CD4-positive, alpha-beta T cell (primary cell): Measurements from ENCODE around the gene SLC25A19. TPM values are rescaled to one million over a fixed set of nuclear protein-coding genes. Genes with fewer than 3 reads are reported as not detected.

Experiments
- ATAC-seq: fragments of 200-7000 bp; cut with Tn5 transposase; one replicate; pipeline ENCODE4 v1.10.0; 2022; ENCODE audit warnings: mild to moderate bottlenecking; ENCODE audit not compliant: poor library complexity
- CTCF ChIA-PET: fragments of 350-600 bp; sonication (Branson Sonifier 250); formaldehyde crosslinking; loops from one replicate; lab custom pipeline; 2021; ENCODE audit warnings: antibody characterized with exemption, inconsistent platforms; lab: Charles Lee
- POLR2A ChIA-PET: fragments of 350-600 bp; sonication (Branson Sonifier 250); formaldehyde crosslinking; loops from one replicate; lab custom pipeline; 2021; ENCODE audit warnings: antibody characterized with exemption, inconsistent platforms; lab: Charles Lee
- DNase-seq, 14 experiments: peaks; one replicate each; pipeline ENCODE4 v3.0.0-alpha.2; 2013 to 2020; ENCODE audit warnings: mixed read lengths in 2 of 14
- H3K27ac ChIP-seq, 2 donors: one replicate each; pipeline versions ENCODE4 v1.5.1 to v1.7.0; 2013; ENCODE audit warnings: low read length in 2 of 2, low read depth in 1 of 2, mild to moderate bottlenecking in 1 of 2
- H3K27me3 ChIP-seq, 2 experiments: 1 replicate in 1 of 2; 2 replicates in 1 of 2; pipeline versions ENCODE4 v1.6.1 to v1.7.0; 2013; ENCODE audit warnings: low read length in 2 of 2, control low read depth in 1 of 2, mild to moderate bottlenecking in 1 of 2, moderate library complexity in 1 of 2; ENCODE audit not compliant: insufficient read depth in 2 of 2, control insufficient read depth in 1 of 2
- H3K36me3 ChIP-seq: one replicate; pipeline ENCODE4 v1.6.1; 2013; ENCODE audit warnings: low read length, control low read depth; ENCODE audit not compliant: insufficient read depth
- H3K4me1 ChIP-seq: one replicate; pipeline ENCODE4 v1.6.1; 2013; ENCODE audit warnings: low read length, control low read depth; ENCODE audit not compliant: insufficient read depth
- H3K4me3 ChIP-seq: one replicate; pipeline ENCODE4 v1.5.1; 2013; ENCODE audit warnings: mild to moderate bottlenecking, low read length, moderate library complexity
- H3K9me3 ChIP-seq, 2 experiments: 1 replicate in 1 of 2; 2 replicates in 1 of 2; pipeline versions ENCODE4 v1.6.1 to v1.7.0; 2013; ENCODE audit warnings: low read length in 2 of 2, mild to moderate bottlenecking in 2 of 2, control low read depth in 1 of 2, moderate library complexity in 1 of 2; ENCODE audit not compliant: control insufficient read depth in 1 of 2, insufficient read depth in 1 of 2
- H3K27ac Mint-ChIP-seq: one replicate; pipeline ENCODE4 v1.8.0; 2020; ENCODE audit warnings: mixed read lengths
- H3K27me3 Mint-ChIP-seq: one replicate; pipeline ENCODE4 v1.8.0; 2021; ENCODE audit warnings: mixed read lengths
- H3K36me3 Mint-ChIP-seq: one replicate; pipeline ENCODE4 v1.8.0; 2021; ENCODE audit warnings: low read depth, mixed read lengths
- H3K4me1 Mint-ChIP-seq: one replicate; pipeline ENCODE4 v1.8.0; 2021; ENCODE audit warnings: low read depth, mixed read lengths
- H3K4me3 Mint-ChIP-seq: one replicate; pipeline ENCODE4 v1.8.0; 2020; ENCODE audit warnings: mild to moderate bottlenecking, mixed read lengths
- H3K9me3 Mint-ChIP-seq: one replicate; pipeline ENCODE4 v1.8.0; 2020; ENCODE audit warnings: mixed read lengths
- CTCF ChIP-seq: fragments of 200-600 bp; IDR thresholded peaks from one replicate; pipeline ENCODE4 v1.8.0; 2022; ENCODE audit warnings: antibody characterized with exemption, mild to moderate bottlenecking
- intact Hi-C, 2 experiments: fragments of 100-400 bp; cut with DNase I in 1 of 2; cut with micrococcal nuclease in 1 of 2; formaldehyde crosslinking; loops; one replicate each; pipeline versions ENCODE4 v1.15.1 to v1.9.0; 2023 to 2025; cut with DNase I, micrococcal nuclease
- total RNA-seq, 174 experiments: library from RNA in 2 of 174; stranded (reverse) in 2 of 174; gene quantifications; one replicate each; pipeline ENCODE4 v1.2.3 and lab custom pipeline; 2021 to 2026

The SLC25A19 gene
- total RNA-seq, 2 experiments from 2014 or later = 11.1 to 12.0 TPM

- Histone ChIP-seq H3K9me3 (no peaks in the 10 kb centered on the region), H3K4me3 (no peak overlapping the region), H3K4me1 (peaks cover 10% of the 10 kb centered on the region), H3K27me3 (no peaks in the 10 kb centered on the region), H3K36me3 (no peaks in the 10 kb centered on the region), H3K27ac (no peak overlapping the region)
- Mint-ChIP-seq H3K36me3 (no peaks in the 10 kb centered on the region), H3K4me1 (peaks cover 4% of the 10 kb centered on the region), H3K9me3 (no peaks in the 10 kb centered on the region), H3K27ac (no peak overlapping the region), H3K4me3 (no peak overlapping the region), H3K27me3 (no peaks in the 10 kb centered on the region)
- no peak for DNase-seq
- TF ChIP-seq CTCF = no peak
- POLR2A ChIA-PET = no interaction called here
- intact Hi-C loops = no loop called here
- CTCF ChIA-PET = interaction anchor here (0.7 kb wide), 1 partner anchor 216 kb away, joined by 3 read pairs; no protein-coding TSS in a partner anchor
- ATAC-seq = no peak
These were observed 19.7 kb upstream of the SLC25A19 start for GRCh38 chr17:75308732-75309629.

- H3K4me1 ChIP-seq = peaks cover 9% of the 10 kb centered on the region
- no peaks in the 10 kb centered on the region for H3K9me3 Mint-ChIP-seq
- ChIA-PET CTCF (interaction anchor here (0.7 kb wide), 1 partner anchor 217 kb away, joined by 3 read pairs; no protein-coding TSS in a partner anchor), POLR2A (no interaction called here)
- no peak for ATAC-seq
- H3K4me1 Mint-ChIP-seq = no peaks in the 10 kb centered on the region
- no peak overlapping the region for H3K27ac Mint-ChIP-seq
- TF ChIP-seq CTCF = no peak
- no peaks in the 10 kb centered on the region for H3K27me3 ChIP-seq
- no peaks in the 10 kb centered on the region for H3K9me3 ChIP-seq
- intact Hi-C loops = no loop called here
- no peaks in the 10 kb centered on the region for H3K36me3 ChIP-seq
- no peaks in the 10 kb centered on the region for H3K36me3 Mint-ChIP-seq
- no peak overlapping the region for H3K4me3 Mint-ChIP-seq
- DNase-seq = no peak
- H3K27ac ChIP-seq = no peak overlapping the region
- no peak overlapping the region for H3K4me3 ChIP-seq
- H3K27me3 Mint-ChIP-seq = no peaks in the 10 kb centered on the region
These were observed 18.9 kb upstream of the SLC25A19 start for GRCh38 chr17:75307957-75308731.

GRCh38 chr17:75301502-75302206 lies 12.4 kb upstream of the SLC25A19 start:
- no peaks in the 10 kb centered on the region for H3K36me3 ChIP-seq
- H3K27me3 Mint-ChIP-seq = no peaks in the 10 kb centered on the region
- H3K27ac ChIP-seq = no peak overlapping the region
- H3K27ac Mint-ChIP-seq = no peak overlapping the region
- ATAC-seq (no peak), DNase-seq (peak in 2 of 14 experiments; percentile 48 to 51)
- no peak overlapping the region for H3K4me3 ChIP-seq
- no peak overlapping the region for H3K4me3 Mint-ChIP-seq
- H3K9me3 Mint-ChIP-seq = no peaks in the 10 kb centered on the region
- intact Hi-C loops = no loop called here
- ChIA-PET POLR2A (no interaction called here), CTCF (interaction anchor here (1.2 kb wide), 1 partner anchor 22 kb away, joined by 4 read pairs; no protein-coding TSS in a partner anchor)
- no peak for TF ChIP-seq CTCF
- no peaks in the 10 kb centered on the region for H3K27me3 ChIP-seq
- H3K36me3 Mint-ChIP-seq = no peaks in the 10 kb centered on the region
- no peaks in the 10 kb centered on the region for H3K4me1 Mint-ChIP-seq
- peaks cover 4% of the 10 kb centered on the region for H3K4me1 ChIP-seq
- H3K9me3 ChIP-seq = no peaks in the 10 kb centered on the region
